GM23248 (cell line): ENCODE results near the gene SLC2A13. TPM values are rescaled to one million over a fixed set of nuclear protein-coding genes. Genes with fewer than 3 reads are reported as not detected.

ENCODE experiments used
- DNase-seq: peaks from one replicate; pipeline ENCODE4 v3.0.0-alpha.2; 2015
- H2AFZ ChIP-seq: fragments of 200-600 bp; sonication (generic); 2 replicates; pipeline ENCODE4 v1.6.1; 2016; ENCODE audit warnings: antibody characterized with exemption
- H3F3A ChIP-seq: fragments of 200-600 bp; sonication (generic); 2 replicates; pipeline ENCODE4 v1.6.1; 2016; ENCODE audit warnings: mild to moderate bottlenecking, antibody characterized with exemption, mixed run types; ENCODE audit not compliant: insufficient read depth
- H3K27ac ChIP-seq: fragments of 200-600 bp; sonication (generic); 2 replicates; pipeline ENCODE4 v1.5.1; 2016; ENCODE audit warnings: mild to moderate bottlenecking
- H3K27me3 ChIP-seq: fragments of 200-600 bp; sonication (generic); replicated peaks from 2 replicates; pipeline ENCODE4 v1.6.1; 2016; ENCODE audit warnings: mild to moderate bottlenecking; ENCODE audit not compliant: insufficient read depth
- H3K36me3 ChIP-seq: fragments of 200-600 bp; sonication (generic); 2 replicates; pipeline ENCODE4 v1.6.1; 2016; ENCODE audit warnings: low read depth, mild to moderate bottlenecking
- H3K4me1 ChIP-seq: fragments of 200-600 bp; sonication (generic); 2 replicates; pipeline ENCODE4 v1.6.1; 2016; ENCODE audit warnings: mild to moderate bottlenecking; ENCODE audit not compliant: insufficient read depth
- H3K4me2 ChIP-seq: fragments of 200-600 bp; sonication (generic); one replicate; pipeline ENCODE4 v1.6.1; 2016; ENCODE audit warnings: mild to moderate bottlenecking; ENCODE audit not compliant: unreplicated experiment
- H3K4me3 ChIP-seq: fragments of 200-600 bp; sonication (generic); 2 replicates; pipeline ENCODE4 v1.5.1; 2016; ENCODE audit warnings: mild to moderate bottlenecking
- H3K79me2 ChIP-seq: fragments of 200-600 bp; sonication (generic); 2 replicates; pipeline ENCODE4 v1.6.1; 2016; ENCODE audit warnings: mild to moderate bottlenecking; ENCODE audit not compliant: insufficient read depth
- H3K9ac ChIP-seq: fragments of 200-600 bp; sonication (generic); 2 replicates; pipeline ENCODE4 v1.6.1; 2016; ENCODE audit warnings: mild to moderate bottlenecking
- H3K9me2 ChIP-seq: fragments of 200-600 bp; sonication (generic); 2 replicates; pipeline ENCODE4 v1.6.1; 2016; ENCODE audit warnings: mixed run types, mild to moderate bottlenecking, moderate library complexity; ENCODE audit not compliant: insufficient read depth
- H3K9me3 ChIP-seq: fragments of 200-600 bp; sonication (generic); one replicate; pipeline ENCODE4 v1.6.1; 2017; ENCODE audit warnings: low read depth
- H4K20me1 ChIP-seq: fragments of 200-600 bp; sonication (generic); 2 replicates; pipeline ENCODE4 v1.6.0; 2016; ENCODE audit not compliant: insufficient read depth
- EZH2 ChIP-seq: fragments of 200-600 bp; sonication (generic); IDR thresholded peaks from 2 replicates; pipeline ENCODE4 v1.6.1; 2018; ENCODE audit warnings: antibody characterized with exemption, mild to moderate bottlenecking; ENCODE audit not compliant: insufficient read depth, poor library complexity, severe bottlenecking
- EZH2phosphoT487 ChIP-seq: fragments of 200-600 bp; sonication (generic); IDR thresholded peaks from 2 replicates; pipeline ENCODE4 v1.6.1; 2018; ENCODE audit warnings: antibody characterized with exemption, moderate library complexity, mild to moderate bottlenecking, low read depth; ENCODE audit not compliant: insufficient read depth
- WGBS, 2 experiments: methylation state at CpG; one replicate each; pipeline ENCODE4 v1.1.6; 2015 to 2017; ENCODE audit warnings: low lambda C conversion rate in 2 of 2, low coverage in 1 of 2; ENCODE audit errors: missing lambda C conversion rate in 2 of 2; 5-methylcytosine and 5-hydroxymethylcytosine counted together
- in situ Hi-C: fragments of 300-500 bp; cut with MboI; formaldehyde crosslinking; loops from 2 replicates; pipeline ENCODE4 v1.15.0; 2020
- polyA plus RNA-seq: library from polyadenylated mRNA; unstranded; fragments of >200 nt; fragmentation: Nextera tagmentation; extraction: Ambion mirVana; gene quantifications from 2 replicates; pipeline ENCODE4 v1.2.1, GENCODE V29; 2016
- total RNA-seq: library from RNA; depleted of rRNA; stranded (reverse); fragments of >200 nt; shearing (Covaris generic); gene quantifications from 2 replicates; pipeline ENCODE4 v1.2.3, GENCODE V29; 2014; rRNA removed

SLC2A13 gene
- total RNA-seq (8.1 and 9.2 TPM in 2 replicates), polyA plus RNA-seq (2.7 and 3.3 TPM in 2 replicates)

GRCh38 chr12:40105515-40106201 lies at the start of gene SLC2A13:
Gene SLC2A13 (minus strand): TSS chr12:40106081. CDS start chr12:40105808, 273 bp downstream.
- peak; percentile 91 for DNase-seq
- peaks cover 17% of the 10 kb centered on the region for H3K79me2 ChIP-seq
- H3K9me2 ChIP-seq = no peaks in the 10 kb centered on the region
- H3K27ac ChIP-seq = peak within 1 kb of the TSS; percentile 53
- peaks cover 11% of the 10 kb centered on the region; the same call in 1 of the 2 replicates for H3F3A ChIP-seq
- no peaks in the 10 kb centered on the region for H3K9me3 ChIP-seq
- H4K20me1 ChIP-seq = no peaks in the 10 kb centered on the region
- H3K36me3 ChIP-seq = no peaks in the 10 kb centered on the region
- no peaks in the 10 kb centered on the region for H3K27me3 ChIP-seq
- peak within 1 kb of the TSS; percentile 87 for H3K4me2 ChIP-seq
- peak within 1 kb of the TSS; percentile 76 for H3K4me3 ChIP-seq
- in situ Hi-C loops = no loop called here
- WGBS, 2 experiments = 1% methylated on average over 19 to 65 of the region's 97 CpGs
- TF ChIP-seq EZH2 (no peak), EZH2phosphoT487 (no peak)
- H2AFZ ChIP-seq = peak within 1 kb of the TSS; percentile 82
- peak within 1 kb of the TSS; percentile 76 for H3K9ac ChIP-seq
- H3K4me1 ChIP-seq = peaks cover 10% of the 10 kb centered on the region

DNA sequence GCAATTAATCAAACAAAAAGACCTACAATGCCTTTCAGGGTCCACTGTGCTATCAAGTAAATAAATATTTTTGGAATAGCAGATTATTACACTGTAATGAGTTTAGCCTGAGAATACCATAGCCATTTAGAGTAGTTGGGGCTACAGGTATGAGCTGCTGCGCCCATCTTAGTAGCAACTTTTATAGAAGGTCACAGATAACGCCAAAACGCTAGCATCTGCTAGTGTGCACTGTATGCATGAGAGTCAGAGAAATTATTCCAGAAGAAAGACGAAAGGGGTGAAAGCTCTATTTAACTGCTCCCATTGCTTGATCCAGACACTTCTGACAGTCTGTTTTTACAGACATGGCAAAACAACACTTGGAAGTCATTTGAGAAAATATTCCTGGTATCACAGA lies 48.5 kb upstream of the SLC2A13 start:
- in situ Hi-C loops = loop anchor here (5.0 kb wide), 1 partner anchor 163 kb away; no protein-coding TSS in a partner anchor
- H3K9me2 ChIP-seq = no peaks in the 10 kb centered on the region
- no peak overlapping the region for H3K4me3 ChIP-seq
- no peaks in the 10 kb centered on the region for H3K4me1 ChIP-seq
- no peak for DNase-seq
- no peak overlapping the region for H3K27ac ChIP-seq
- H3K79me2 ChIP-seq = no peaks in the 10 kb centered on the region
- no peak overlapping the region for H3K9ac ChIP-seq
- 81 to 92% methylated on average over 4 of the region's 4 CpGs for WGBS, 2 experiments
- no peaks in the 10 kb centered on the region for H4K20me1 ChIP-seq
- no peaks in the 10 kb centered on the region for H3K27me3 ChIP-seq
- H3K9me3 ChIP-seq = no peaks in the 10 kb centered on the region
- no peak overlapping the region for H3K4me2 ChIP-seq
- no peak overlapping the region for H2AFZ ChIP-seq
- H3F3A ChIP-seq = no peaks in the 10 kb centered on the region
- no peaks in the 10 kb centered on the region for H3K36me3 ChIP-seq
- no peak for TF ChIP-seq EZH2phosphoT487
- no peak for TF ChIP-seq EZH2

GRCh38 chr12:40153432-40153831 lies 47.6 kb upstream of the SLC2A13 start:
- peak; percentile 12 for DNase-seq
- H3K79me2 ChIP-seq = no peaks in the 10 kb centered on the region
- no peaks in the 10 kb centered on the region for H3K9me2 ChIP-seq
- H3K27ac ChIP-seq = no peak overlapping the region
- H2AFZ ChIP-seq = no peak overlapping the region
- no peak for TF ChIP-seq EZH2phosphoT487
- no peak for TF ChIP-seq EZH2
- H3K4me1 ChIP-seq = no peaks in the 10 kb centered on the region
- no peak overlapping the region for H3K4me2 ChIP-seq
- no peaks in the 10 kb centered on the region for H3K9me3 ChIP-seq
- no peak overlapping the region for H3K9ac ChIP-seq
- no peaks in the 10 kb centered on the region for H3K36me3 ChIP-seq
- H3K4me3 ChIP-seq = no peak overlapping the region
- no peaks in the 10 kb centered on the region for H3F3A ChIP-seq
- no peaks in the 10 kb centered on the region for H3K27me3 ChIP-seq
- in situ Hi-C loops = loop anchor here (5.0 kb wide), 1 partner anchor 164 kb away; no protein-coding TSS in a partner anchor
- H4K20me1 ChIP-seq = no peaks in the 10 kb centered on the region

DNA sequence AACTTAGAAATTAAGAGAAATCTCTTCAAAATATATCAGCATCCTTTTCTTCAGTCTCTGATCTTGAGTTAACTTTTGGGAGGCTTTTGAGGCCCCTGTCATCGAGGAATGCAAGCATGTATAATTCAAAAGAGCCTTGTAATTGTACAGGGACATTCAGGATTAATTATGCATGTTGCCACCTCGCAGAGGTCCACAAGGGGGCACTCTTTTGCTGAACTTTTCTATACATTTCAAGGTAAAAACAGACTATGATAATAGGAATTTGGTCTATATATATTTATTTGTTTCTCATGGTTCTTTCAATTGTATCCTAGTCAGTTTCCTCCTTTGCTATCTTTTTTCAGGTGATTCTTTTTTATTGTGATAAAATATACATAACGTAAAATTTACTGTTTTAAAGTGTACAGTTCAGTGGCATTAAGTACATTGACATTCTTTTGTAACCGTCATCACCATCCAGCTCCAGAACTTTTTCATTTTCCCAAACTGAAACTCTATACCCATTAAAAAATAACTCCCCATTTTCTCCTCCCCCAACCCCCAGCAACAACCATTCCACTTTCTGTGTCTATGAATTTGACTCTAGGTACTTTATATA lies 47.0 kb upstream of the SLC2A13 start:
- Histone ChIP-seq H3K4me1 (no peaks in the 10 kb centered on the region), H3K27me3 (no peaks in the 10 kb centered on the region), H3K9me2 (no peaks in the 10 kb centered on the region), H3K9ac (no peak overlapping the region), H2AFZ (0 out of 2 replicates have a peak overlapping the region, but pooled peaks have one; percentile 29), H3K79me2 (no peaks in the 10 kb centered on the region), H3K4me3 (no peak overlapping the region), H3K27ac (no peak overlapping the region), H4K20me1 (no peaks in the 10 kb centered on the region), H3F3A (no peaks in the 10 kb centered on the region), H3K4me2 (no peak overlapping the region), H3K36me3 (no peaks in the 10 kb centered on the region), H3K9me3 (no peaks in the 10 kb centered on the region)
- TF ChIP-seq EZH2phosphoT487 (no peak), EZH2 (no peak)
- 30 to 32% methylated on average over 4 of the region's 4 CpGs for WGBS, 2 experiments
- peak; percentile 45 for DNase-seq
- in situ Hi-C loops = loop anchor here (5.0 kb wide), 1 partner anchor 164 kb away; no protein-coding TSS in a partner anchor
